ENCODE data around the gene NYAP1.
"Not testable (repeated sequence)": the region's sequence is repeated elsewhere in the genome, so short reads cannot be mapped to it uniquely, and the experiment has no call there.

Gene NYAP1

DNA sequence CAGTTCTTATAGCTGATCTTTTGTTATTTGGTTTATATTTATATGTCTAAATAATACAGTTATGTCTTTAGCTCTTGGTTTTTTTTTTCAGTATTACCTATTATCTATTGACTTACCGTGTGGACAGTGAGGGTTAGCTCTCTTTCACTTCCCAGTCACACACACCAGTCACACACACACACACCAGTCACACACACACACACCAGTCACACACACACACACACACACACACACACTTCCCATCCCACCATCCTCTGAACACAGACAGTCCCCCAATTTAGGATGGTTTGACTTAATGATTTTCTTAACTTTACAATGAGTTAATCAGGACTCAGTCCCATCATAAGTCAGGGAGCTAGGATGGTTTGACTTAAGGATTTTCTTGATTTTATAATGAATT, 36.4 kb downstream of the NYAP1 start:
- DNase-seq, result no peak
- Histone ChIP-seq H2AFZ (ENCODE audit: insufficient read depth, low read length, poor library complexity) (no peak overlapping the region), H3K23ac (ENCODE audit: low read length) (no peak overlapping the region), H3K4me2 (ENCODE audit: low read length) (no peak overlapping the region), H2BK5ac (ENCODE audit: low read depth, low read length, poor library complexity) (no peak overlapping the region), H3K9ac (ENCODE audit: low read length) (no peak overlapping the region), H2BK120ac (ENCODE audit: insufficient read depth, low read length, poor library complexity) (no peak overlapping the region), H3K9me3 (ENCODE audit: insufficient read depth, low read depth, low read length) (peaks cover 2% of the 10 kb centered on the region), H3K4ac (ENCODE audit: low read depth, low read length) (no peak overlapping the region), H3K79me1 (ENCODE audit: low read length) (no peaks in the 10 kb centered on the region), H3K14ac (ENCODE audit: low read length) (no peak overlapping the region), H4K8ac (ENCODE audit: low read depth, low read length) (no peak overlapping the region), H3K36me3 (ENCODE audit: control insufficient read depth in 1 of 2, insufficient read depth in 2 of 2, low read length in 2 of 2) (no peaks in the 10 kb centered on the region), H4K91ac (ENCODE audit: low read depth, low read length) (no peak overlapping the region), H4K12ac (ENCODE audit: low read depth, low read length) (no peak overlapping the region), H3K79me2 (ENCODE audit: control insufficient read depth, insufficient read depth, low read length, poor library complexity) (no peaks in the 10 kb centered on the region), H2AK5ac (ENCODE audit: low read length) (no peak overlapping the region), H3K4me1 (ENCODE audit: control insufficient read depth in 1 of 2, insufficient read depth in 2 of 2, low read length in 2 of 2) (no peaks in the 10 kb centered on the region), H3K4me3 (ENCODE audit: low read depth, low read length) (no peak overlapping the region), H2BK12ac (ENCODE audit: low read length) (no peak overlapping the region), H3K27ac (ENCODE audit: low read depth, low read length) (no peak overlapping the region), H3K27me3 (ENCODE audit: insufficient read depth, low read length) (no peaks in the 10 kb centered on the region), H3K18ac (ENCODE audit: low read length) (no peak overlapping the region)
- WGBS (ENCODE audit: extremely low coverage, insufficient coverage, insufficient read length), result no CpG with 5 or more reads among the region's 1 CpG

DNA sequence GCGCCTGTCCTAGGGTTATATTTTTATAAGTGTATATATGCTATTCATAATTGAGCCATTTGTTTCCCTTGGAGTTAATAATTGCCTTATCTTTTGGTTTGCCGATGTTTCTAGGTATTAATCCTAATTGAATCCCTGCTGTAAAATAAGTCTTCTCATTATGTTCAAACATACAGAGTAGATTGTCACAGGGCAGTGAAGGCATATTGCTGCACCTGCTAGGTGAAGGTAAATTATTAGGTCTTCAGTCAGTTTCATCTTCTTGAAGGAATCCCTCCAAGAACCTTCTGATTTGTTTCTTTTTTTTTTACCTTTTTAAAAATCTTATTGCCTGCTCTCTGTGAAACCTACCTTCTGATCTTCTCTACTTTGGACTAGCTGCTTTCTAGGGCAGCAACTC, 37.3 kb downstream of the NYAP1 start:
- Histone ChIP-seq H2AFZ (ENCODE audit: insufficient read depth, low read length, poor library complexity) (no peak overlapping the region), H3K23ac (ENCODE audit: low read length) (no peak overlapping the region), H2BK120ac (ENCODE audit: insufficient read depth, low read length, poor library complexity) (no peak overlapping the region), H3K79me2 (ENCODE audit: control insufficient read depth, insufficient read depth, low read length, poor library complexity) (no peaks in the 10 kb centered on the region), H4K8ac (ENCODE audit: low read depth, low read length) (no peak overlapping the region), H3K4me2 (ENCODE audit: low read length) (no peak overlapping the region), H4K12ac (ENCODE audit: low read depth, low read length) (no peak overlapping the region), H3K27me3 (ENCODE audit: insufficient read depth, low read length) (no peaks in the 10 kb centered on the region), H2BK5ac (ENCODE audit: low read depth, low read length, poor library complexity) (no peak overlapping the region), H3K79me1 (ENCODE audit: low read length) (no peaks in the 10 kb centered on the region), H3K18ac (ENCODE audit: low read length) (no peak overlapping the region), H3K4me3 (ENCODE audit: low read depth, low read length) (no peak overlapping the region), H2AK5ac (ENCODE audit: low read length) (no peak overlapping the region), H3K4ac (ENCODE audit: low read depth, low read length) (no peak overlapping the region), H3K27ac (ENCODE audit: low read depth, low read length) (no peak overlapping the region), H3K9me3 (ENCODE audit: insufficient read depth, low read depth, low read length) (peaks cover 2% of the 10 kb centered on the region), H3K9ac (ENCODE audit: low read length) (no peak overlapping the region), H4K91ac (ENCODE audit: low read depth, low read length) (no peak overlapping the region), H3K4me1 (ENCODE audit: control insufficient read depth in 1 of 2, insufficient read depth in 2 of 2, low read length in 2 of 2) (no peaks in the 10 kb centered on the region), H3K36me3 (ENCODE audit: control insufficient read depth in 1 of 2, insufficient read depth in 2 of 2, low read length in 2 of 2) (no peaks in the 10 kb centered on the region), H2BK12ac (ENCODE audit: low read length) (no peak overlapping the region), H3K14ac (ENCODE audit: low read length) (no peak overlapping the region)
- DNase-seq, result no peak
- WGBS (ENCODE audit: extremely low coverage, insufficient coverage, insufficient read length), result no CpG with 5 or more reads among the region's 2 CpGs

DNA sequence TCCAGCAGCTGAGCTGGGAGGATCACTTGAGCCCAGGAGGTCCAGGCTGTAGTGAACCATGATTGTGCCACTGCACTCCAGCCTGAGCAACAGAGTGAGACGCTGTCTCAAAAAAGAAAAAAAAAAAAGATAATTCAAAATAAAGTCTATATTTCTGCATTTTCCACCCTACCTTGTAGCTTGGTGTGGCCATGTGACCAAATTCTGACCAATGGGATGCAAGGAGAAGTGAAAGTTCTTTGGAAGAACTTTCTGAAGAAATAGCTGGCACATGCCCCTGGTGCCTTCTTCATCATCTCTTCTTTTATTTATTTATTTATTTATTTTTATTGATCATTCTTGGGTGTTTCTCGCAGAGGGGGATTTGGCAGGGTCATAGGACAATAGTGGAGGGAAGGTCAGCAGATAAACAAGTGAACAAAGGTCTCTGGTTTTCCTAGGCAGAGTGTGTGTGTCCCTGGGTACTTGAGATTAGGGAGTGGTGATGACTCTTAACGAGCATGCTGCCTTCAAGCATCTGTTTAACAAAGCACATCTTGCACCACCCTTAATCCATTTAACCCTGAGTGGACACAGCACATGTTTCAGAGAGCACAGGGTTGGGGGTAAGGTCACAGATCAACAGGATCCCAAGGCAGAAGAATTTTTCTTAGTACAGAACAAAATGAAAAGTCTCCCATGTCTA, 38.3 kb downstream of the NYAP1 start:
- not testable (repeated sequence) for H3K9me3 ChIP-seq (ENCODE audit: insufficient read depth, low read depth, low read length); DNase-seq; H2BK12ac ChIP-seq (ENCODE audit: low read length)

DNA sequence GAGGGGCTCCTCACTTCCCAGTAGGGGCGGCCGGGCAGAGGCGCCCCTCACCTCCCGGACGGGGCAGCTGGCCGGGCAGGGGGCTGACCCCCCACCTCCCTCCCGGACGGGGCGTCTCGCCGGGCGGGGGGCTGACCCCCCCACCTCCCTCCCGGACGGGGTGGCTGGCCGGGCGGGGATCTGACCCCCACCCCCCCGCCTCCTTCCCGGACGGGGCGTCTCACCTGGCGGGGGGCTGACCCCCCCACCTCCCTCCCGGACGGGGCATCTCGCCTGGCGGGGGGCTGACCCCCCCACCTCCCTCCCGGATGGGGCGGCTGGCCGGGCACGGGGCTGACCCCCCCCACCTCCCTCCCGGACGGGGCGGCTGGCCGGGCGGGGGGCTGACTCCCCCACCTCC, 39.5 kb downstream of the NYAP1 start:
- H3K27me3 ChIP-seq (ENCODE audit: insufficient read depth, low read length), result not testable (repeated sequence)

More for the DNA sequence above, 38.3 kb downstream of the NYAP1 start:
- H3K14ac ChIP-seq (ENCODE audit: low read length); H3K4me1 ChIP-seq (ENCODE audit: control insufficient read depth in 1 of 2, insufficient read depth in 2 of 2, low read length in 2 of 2); H3K36me3 ChIP-seq (ENCODE audit: control insufficient read depth in 1 of 2, insufficient read depth in 2 of 2, low read length in 2 of 2); H3K4ac ChIP-seq (ENCODE audit: low read depth, low read length); H3K27ac ChIP-seq (ENCODE audit: low read depth, low read length); H2AFZ ChIP-seq (ENCODE audit: insufficient read depth, low read length, poor library complexity); H3K27me3 ChIP-seq (ENCODE audit: insufficient read depth, low read length); H3K18ac ChIP-seq (ENCODE audit: low read length); H4K91ac ChIP-seq (ENCODE audit: low read depth, low read length); H4K12ac ChIP-seq (ENCODE audit: low read depth, low read length); H2BK5ac ChIP-seq (ENCODE audit: low read depth, low read length, poor library complexity); H3K9ac ChIP-seq (ENCODE audit: low read length); H2BK120ac ChIP-seq (ENCODE audit: insufficient read depth, low read length, poor library complexity); H2AK5ac ChIP-seq (ENCODE audit: low read length); H3K79me2 ChIP-seq (ENCODE audit: control insufficient read depth, insufficient read depth, low read length, poor library complexity); H3K23ac ChIP-seq (ENCODE audit: low read length); H4K8ac ChIP-seq (ENCODE audit: low read depth, low read length); H3K4me3 ChIP-seq (ENCODE audit: low read depth, low read length); H3K4me2 ChIP-seq (ENCODE audit: low read length); H3K79me1 ChIP-seq (ENCODE audit: low read length): not testable (repeated sequence)
- WGBS (ENCODE audit: extremely low coverage, insufficient coverage, insufficient read length), result no CpG with 5 or more reads among the region's 3 CpGs

More for the DNA sequence above, 39.5 kb downstream of the NYAP1 start:
- H3K18ac ChIP-seq (ENCODE audit: low read length); H3K79me2 ChIP-seq (ENCODE audit: control insufficient read depth, insufficient read depth, low read length, poor library complexity); H3K79me1 ChIP-seq (ENCODE audit: low read length); H3K27ac ChIP-seq (ENCODE audit: low read depth, low read length); H3K4me1 ChIP-seq (ENCODE audit: control insufficient read depth in 1 of 2, insufficient read depth in 2 of 2, low read length in 2 of 2); H3K4me2 ChIP-seq (ENCODE audit: low read length); H4K8ac ChIP-seq (ENCODE audit: low read depth, low read length); H2BK120ac ChIP-seq (ENCODE audit: insufficient read depth, low read length, poor library complexity); H4K12ac ChIP-seq (ENCODE audit: low read depth, low read length); H2BK12ac ChIP-seq (ENCODE audit: low read length); H3K23ac ChIP-seq (ENCODE audit: low read length); H3K14ac ChIP-seq (ENCODE audit: low read length); H3K9me3 ChIP-seq (ENCODE audit: insufficient read depth, low read depth, low read length); H2BK5ac ChIP-seq (ENCODE audit: low read depth, low read length, poor library complexity); H3K4me3 ChIP-seq (ENCODE audit: low read depth, low read length); H3K4ac ChIP-seq (ENCODE audit: low read depth, low read length); DNase-seq; H3K36me3 ChIP-seq (ENCODE audit: control insufficient read depth in 1 of 2, insufficient read depth in 2 of 2, low read length in 2 of 2); H3K9ac ChIP-seq (ENCODE audit: low read length); H4K91ac ChIP-seq (ENCODE audit: low read depth, low read length); H2AFZ ChIP-seq (ENCODE audit: insufficient read depth, low read length, poor library complexity); H2AK5ac ChIP-seq (ENCODE audit: low read length): not testable (repeated sequence)
- no CpG with 5 or more reads among the region's 34 CpGs for WGBS (ENCODE audit: extremely low coverage, insufficient coverage, insufficient read length)

Measured in trophoblast cell (in vitro differentiated cells and primary cell).